Stimulated activated CD4-positive, alpha-beta T cell treated with anti-CD3 and anti-CD28 coated beads, TNF-alpha, amount 100 ng/mL, for 1 hour (primary cell): Measurements from ENCODE around the gene CAPN5.

ENCODE experiments used
- DNase-seq, 3 donors: peaks; one replicate each; pipeline ENCODE4 v3.0.0-alpha.2; 2020; ENCODE audit warnings: low read depth in 3 of 3, low spot score in 1 of 3

Gene CAPN5

DNA sequence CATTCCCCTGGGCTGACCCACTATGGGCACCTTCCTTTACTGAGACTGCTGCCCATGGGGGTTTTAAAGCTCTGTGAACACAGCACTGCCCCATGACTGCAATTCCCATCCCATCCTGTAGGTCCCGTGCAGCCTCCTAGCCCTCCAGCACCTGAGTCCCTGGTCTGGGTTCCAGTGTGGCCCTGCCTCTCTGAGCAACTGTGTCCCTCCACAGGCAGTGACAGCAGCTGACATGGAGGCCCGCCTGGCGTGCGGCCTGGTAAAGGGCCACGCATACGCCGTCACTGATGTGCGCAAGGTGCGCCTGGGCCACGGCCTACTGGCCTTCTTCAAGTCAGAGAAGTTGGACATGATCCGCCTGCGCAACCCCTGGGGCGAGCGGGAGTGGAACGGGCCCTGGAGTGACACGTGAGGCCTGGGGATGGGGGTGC lies 48.4 kb downstream of the CAPN5 start:
- no peak for DNase-seq

DNA sequence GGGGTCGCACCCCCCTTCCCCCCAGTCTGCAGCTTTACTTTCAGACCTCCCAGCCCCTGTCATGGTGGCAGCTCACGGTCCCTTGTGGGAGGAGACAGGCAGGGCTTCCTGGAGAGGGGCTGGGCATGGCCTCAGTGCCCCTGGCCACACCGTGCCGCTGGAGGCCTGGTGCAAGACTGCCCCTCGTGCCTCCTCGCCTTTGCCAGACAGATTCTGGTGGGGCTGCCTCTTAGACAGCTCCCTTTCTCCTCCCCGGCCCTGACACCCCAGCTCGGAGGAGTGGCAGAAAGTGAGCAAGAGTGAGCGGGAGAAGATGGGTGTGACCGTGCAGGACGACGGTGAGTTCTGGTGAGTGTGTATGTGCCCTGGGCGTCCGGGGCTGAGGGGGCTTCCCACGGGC lies 49.2 kb downstream of the CAPN5 start:
- no peak for DNase-seq

DNA sequence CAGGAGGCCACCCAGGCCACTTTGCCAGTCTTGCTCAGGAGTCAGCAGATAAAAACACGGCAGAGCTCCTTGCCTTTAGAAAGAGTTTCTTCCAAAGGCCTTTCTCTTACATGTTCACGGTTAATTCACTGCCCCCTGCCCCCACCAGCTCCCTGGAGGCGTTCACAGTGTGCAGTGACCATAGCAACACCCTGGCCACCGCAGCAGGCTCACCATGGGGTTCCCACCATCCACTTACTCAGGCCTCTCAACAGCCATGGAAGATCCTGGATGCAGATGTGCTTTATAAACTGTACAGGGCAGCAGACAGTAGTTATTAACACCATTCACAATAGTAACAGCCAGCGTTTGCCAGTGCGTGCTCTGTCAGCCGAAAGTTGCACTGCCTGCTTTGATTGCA lies 50.7 kb downstream of the CAPN5 start:
- DNase-seq, result no peak

- DNase-seq, result no peak
Observed at GRCh38 chr11:77118086-77118485, 51.3 kb downstream of the CAPN5 start.

GRCh38 chr11:77118971-77119370 lies 52.2 kb downstream of the CAPN5 start:
- DNase-seq, result no peak

GRCh38 chr11:77119531-77119936 lies 52.8 kb downstream of the CAPN5 start:
- no peak for DNase-seq

DNA sequence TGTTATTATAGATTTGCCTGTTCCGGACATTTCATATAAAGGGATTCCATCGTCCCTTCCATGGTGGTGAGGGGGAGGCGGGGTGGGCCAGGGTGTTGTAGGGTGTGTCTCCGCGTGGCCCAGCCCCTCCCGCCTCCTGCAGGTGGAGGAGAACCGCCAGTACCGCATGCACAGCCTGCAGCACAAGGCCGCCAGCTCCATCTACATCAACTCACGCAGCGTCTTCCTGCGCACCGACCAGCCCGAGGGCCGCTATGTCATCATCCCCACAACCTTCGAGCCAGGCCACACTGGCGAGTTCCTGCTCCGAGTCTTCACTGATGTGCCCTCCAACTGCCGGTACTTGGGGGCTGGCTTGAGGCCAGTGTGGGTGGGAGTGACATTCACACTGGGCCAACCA lies 53.8 kb downstream of the CAPN5 start:
- DNase-seq, result no peak

DNA sequence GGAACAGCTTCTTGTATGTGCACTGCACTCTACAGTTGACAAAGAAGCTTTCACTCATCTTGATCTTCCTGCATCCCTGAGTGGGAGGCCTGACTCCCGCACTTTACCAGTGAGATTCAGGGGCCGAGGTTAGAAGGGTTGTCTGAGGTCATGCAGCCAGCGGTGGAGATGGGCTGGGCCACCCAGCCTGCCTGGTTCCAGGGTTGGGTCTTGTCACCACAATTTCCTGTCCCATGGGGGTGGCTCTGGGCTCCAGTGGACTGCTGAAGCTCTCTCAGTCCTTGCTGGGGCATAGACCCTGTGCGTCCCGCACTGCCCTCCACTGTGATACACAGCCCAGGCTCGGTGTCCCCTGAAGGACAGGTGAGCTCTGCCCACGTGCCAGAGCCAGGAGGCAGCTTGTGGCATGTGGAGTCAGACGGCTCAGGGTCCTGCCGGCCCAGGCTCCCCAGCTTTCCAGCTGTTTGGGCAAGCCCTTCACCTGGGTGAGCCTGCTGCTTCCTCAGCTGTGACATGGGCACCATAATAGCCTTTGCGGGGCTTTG lies 54.4 kb downstream of the CAPN5 start:
- DNase-seq, result no peak

DNA sequence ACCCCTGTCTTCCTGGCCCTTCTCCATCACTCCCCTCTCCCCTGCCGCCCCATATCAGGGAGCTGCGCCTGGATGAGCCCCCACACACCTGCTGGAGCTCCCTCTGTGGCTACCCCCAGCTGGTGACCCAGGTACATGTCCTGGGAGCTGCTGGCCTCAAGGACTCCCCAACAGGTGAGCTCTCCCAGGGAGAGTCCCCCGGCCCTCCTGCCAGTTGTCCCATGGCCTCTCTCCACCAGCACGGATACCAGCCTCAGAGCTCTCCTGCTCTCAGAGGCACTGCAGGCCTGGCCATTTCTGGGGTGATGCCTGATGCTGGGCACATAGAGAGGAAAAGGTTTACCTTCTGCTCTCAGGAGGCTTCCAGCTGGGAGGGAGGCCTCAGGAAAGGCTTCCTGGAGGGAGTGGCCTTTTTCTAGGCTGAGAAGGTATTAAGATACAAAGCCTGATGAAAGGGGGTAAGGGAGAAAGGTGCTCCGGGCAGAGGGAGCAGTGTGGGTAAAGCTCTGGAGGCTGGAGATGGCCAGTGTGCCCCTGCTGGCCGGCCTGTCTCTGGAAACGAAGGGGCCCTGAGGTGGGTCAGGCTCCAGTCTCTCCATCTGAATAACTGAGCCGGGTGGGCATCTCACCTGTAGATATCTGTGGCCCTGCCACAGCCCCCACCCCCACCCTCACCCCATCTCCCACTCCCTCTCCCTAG lies 55.3 kb downstream of the CAPN5 start:
- DNase-seq, result no peak

DNA sequence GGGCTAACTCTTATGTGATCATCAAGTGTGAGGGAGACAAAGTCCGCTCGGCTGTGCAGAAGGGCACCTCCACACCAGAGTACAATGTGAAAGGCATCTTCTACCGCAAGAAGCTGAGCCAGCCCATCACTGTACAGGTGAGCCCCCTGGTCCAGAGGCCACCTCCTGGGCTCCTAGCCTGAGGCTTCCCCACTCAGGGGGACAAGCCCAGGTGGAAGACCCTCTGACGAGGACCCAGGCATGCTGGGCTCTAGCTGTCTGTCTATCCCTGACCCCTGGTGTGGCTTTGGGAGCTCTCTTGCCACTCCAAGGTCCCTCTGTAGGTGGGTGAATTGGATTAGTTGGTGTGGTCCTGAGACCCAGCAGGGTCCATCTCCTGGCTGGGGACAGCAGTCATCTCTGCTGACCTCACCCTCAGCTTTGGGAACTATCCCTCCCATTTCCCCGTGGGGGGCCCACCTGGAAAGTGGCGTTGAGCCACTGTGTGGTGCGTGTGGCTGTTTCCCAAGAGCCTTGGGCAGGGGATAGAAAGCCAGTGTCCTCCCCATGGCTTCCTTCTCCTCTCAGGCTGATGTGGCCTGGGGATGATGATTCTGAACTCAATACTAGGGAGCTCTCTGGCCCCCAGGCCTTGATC lies 55.9 kb downstream of the CAPN5 start:
- no peak for DNase-seq

GRCh38 chr11:77123591-77123990 lies 56.8 kb downstream of the CAPN5 start:
- DNase-seq, result no peak

- DNase-seq, result no peak
Observed at GRCh38 chr11:77124041-77124440, 57.3 kb downstream of the CAPN5 start.

GRCh38 chr11:77124488-77124887 lies 57.7 kb downstream of the CAPN5 start:
- no peak for DNase-seq

DNA sequence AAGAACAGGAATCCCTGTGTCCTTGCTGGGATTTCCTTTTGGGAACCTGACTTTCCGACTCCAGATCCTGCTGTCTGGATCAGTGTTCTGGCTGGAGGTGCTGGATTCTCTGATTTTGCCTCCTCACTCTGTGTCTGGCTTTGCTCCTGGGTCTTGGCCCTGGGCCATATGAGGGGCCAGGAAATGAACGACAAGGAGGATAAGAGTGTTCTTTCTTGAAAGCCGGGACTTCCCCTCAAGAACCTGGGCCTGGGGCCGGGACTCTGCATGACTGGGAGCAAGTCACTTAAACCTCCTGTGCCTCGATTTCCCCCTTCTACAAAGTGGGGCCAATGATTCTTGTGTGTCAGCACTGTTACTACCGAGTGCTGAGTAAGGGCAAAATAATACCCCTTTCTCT lies 58.4 kb downstream of the CAPN5 start:
- no peak for DNase-seq

- DNase-seq, result no peak
Observed at GRCh38 chr11:77125695-77126094, 58.9 kb downstream of the CAPN5 start.

- no peak for DNase-seq
Observed at GRCh38 chr11:77126156-77126775, 59.5 kb downstream of the CAPN5 start.

- DNase-seq, result no peak
Observed at GRCh38 chr11:77126861-77127234, 60.1 kb downstream of the CAPN5 start.

GRCh38 chr11:77127235-77127911 lies 60.6 kb downstream of the CAPN5 start:
- DNase-seq, result peak in 2 of 3 donors; percentile 26 to 52

DNA sequence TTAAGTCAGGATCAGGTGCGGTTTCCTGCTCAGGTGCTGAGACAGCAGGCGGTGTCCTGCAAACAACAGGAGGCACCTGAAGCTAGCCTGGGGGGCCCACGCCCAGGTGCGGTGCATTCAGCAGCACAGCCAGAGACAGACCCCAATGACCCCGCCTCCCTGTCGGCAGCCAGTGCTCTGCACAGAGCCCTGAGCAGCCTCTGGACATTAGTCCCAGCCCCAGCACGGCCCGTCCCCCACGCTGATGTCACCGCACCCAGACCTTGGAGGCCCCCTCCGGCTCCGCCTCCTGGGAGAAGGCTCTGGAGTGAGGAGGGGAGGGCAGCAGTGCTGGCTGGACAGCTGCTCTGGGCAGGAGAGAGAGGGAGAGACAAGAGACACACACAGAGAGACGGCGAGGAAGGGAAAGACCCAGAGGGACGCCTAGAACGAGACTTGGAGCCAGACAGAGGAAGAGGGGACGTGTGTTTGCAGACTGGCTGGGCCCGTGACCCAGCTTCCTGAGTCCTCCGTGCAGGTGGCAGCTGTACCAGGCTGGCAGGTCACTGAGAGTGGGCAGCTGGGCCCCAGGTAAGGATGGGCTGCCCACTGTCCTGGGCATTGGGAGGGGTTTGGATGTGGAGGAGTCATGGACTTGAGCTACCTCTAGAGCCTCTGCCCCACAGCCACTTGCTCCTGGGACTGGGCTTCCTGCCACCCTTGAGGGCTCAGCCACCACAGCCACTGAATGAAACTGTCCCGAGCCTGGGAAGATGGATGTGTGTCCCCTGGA lies 61.3 kb downstream of the CAPN5 start, which contains the start of gene MYO7A:
TSS of gene MYO7A (plus strand) at position 327 of the 772 bp plus-strand sequence. CDS start 2,389 bp downstream, outside the sequence.
- DNase-seq, result no peak

GRCh38 chr11:77129069-77129841 lies 62.5 kb downstream of the CAPN5 start:
- DNase-seq, result no peak
